K562 (cell line): ENCODE results near the gene TBC1D16. TPM values are rescaled to one million over a fixed set of nuclear protein-coding genes. Genes with fewer than 3 reads are reported as not detected.
A peak's percentile ranks its signal among the peaks of the same experiment; 100 is the strongest.

Source experiments
- C11orf30 ChIP-seq: fragments of 450-650 bp; IDR thresholded peaks from 2 replicates; pipeline ENCODE4 v1.6.1; 2016; ENCODE audit warnings: low read depth, mild to moderate bottlenecking
- ELF4 ChIP-seq: fragments of 450-650 bp; formaldehyde crosslinking; IDR thresholded peaks from 2 replicates; pipeline ENCODE4 v1.4.0; 2022; ENCODE audit warnings: missing genetic modification characterization
- ESRRA ChIP-seq: fragments of 450-650 bp; IDR thresholded peaks from 2 replicates; pipeline ENCODE4 v1.6.1; 2014; ENCODE audit warnings: low read depth, mild to moderate bottlenecking, moderate library complexity, borderline replicate concordance
- HNRNPL ChIP-seq: fragments of 200-400 bp; formaldehyde crosslinking; IDR thresholded peaks from 2 replicates; pipeline ENCODE4 v1.6.1; 2017; ENCODE audit warnings: low read depth, mild to moderate bottlenecking, low read length
- IRF1 ChIP-seq: sonication (generic); formaldehyde crosslinking; IDR thresholded peaks from 2 replicates; pipeline ENCODE4 v1.8.0; 2022; ENCODE audit warnings: missing genetic modification reagents, mild to moderate bottlenecking, borderline replicate concordance
- JUN ChIP-seq, 2 experiments: sonication (generic) in 1 of 2; formaldehyde crosslinking in 1 of 2; IDR thresholded peaks; 2 replicates each; pipeline versions ENCODE4 v1.6.1 to v1.8.0; 2012 to 2022; ENCODE audit warnings: borderline replicate concordance in 2 of 2, mild to moderate bottlenecking in 2 of 2, improper control_type of control experiment in 1 of 2, low read depth in 1 of 2, low read length in 1 of 2, missing genetic modification reagents in 1 of 2
- JUND ChIP-seq, 2 experiments: IDR thresholded peaks; 2 replicates in 1 of 2; 3 replicates in 1 of 2; pipeline ENCODE4 v1.6.1; 2011; ENCODE audit warnings: borderline replicate concordance in 2 of 2, low read depth in 2 of 2, low read length in 2 of 2, improper control_type of control experiment in 1 of 2, missing biosample characterization in 1 of 2, missing genetic modification characterization in 1 of 2, missing genetic modification reagents in 1 of 2
- L3MBTL2 ChIP-seq: fragments of 450-650 bp; IDR thresholded peaks from 2 replicates; pipeline ENCODE4 v1.6.1; 2016; ENCODE audit warnings: mild to moderate bottlenecking, moderate library complexity
- MGA ChIP-seq: fragments of 450-650 bp; IDR thresholded peaks from 2 replicates; pipeline ENCODE4 v1.6.1; 2016; ENCODE audit warnings: mild to moderate bottlenecking, moderate library complexity
- NR2C2 ChIP-seq, 2 experiments: fragments of 200-800 bp in 1 of 2; sonication (Bioruptor generic) in 1 of 2; sonication (generic) in 1 of 2; formaldehyde crosslinking in 1 of 2; IDR thresholded peaks; 2 replicates each; pipeline versions ENCODE4 v1.6.1 to v1.8.0; 2016 to 2022; ENCODE audit warnings: mild to moderate bottlenecking in 1 of 2, missing compliant biosample characterization in 1 of 2, missing genetic modification characterization in 1 of 2, missing genetic modification reagents in 1 of 2
- POLR2G ChIP-seq: fragments of 200-400 bp; formaldehyde crosslinking; IDR thresholded peaks from 2 replicates; pipeline ENCODE4 v1.6.1; 2017; ENCODE audit warnings: low read depth, mild to moderate bottlenecking, antibody characterized with exemption, low read length, moderate library complexity
- TARDBP ChIP-seq: fragments of 450-650 bp; IDR thresholded peaks from 2 replicates; pipeline ENCODE4 v1.6.1; 2016
- polyA plus RNA-seq, 8 experiments: library from polyadenylated mRNA; depleted of rRNA in 4 of 8; stranded (reverse) in 5 of 8; unstranded in 3 of 8; fragments of >200 nt; fragmentation: Nextera tagmentation in 2 of 8; fragmentation: Illumina TruSeq in 1 of 8; extraction: Ambion mirVana in 2 of 8; extraction: Trizol in 1 of 8; gene quantifications; 2 replicates each; pipeline versions ENCODE4 v1.2.1 to v1.2.3, GENCODE V29; 2011 to 2014; ENCODE audit warnings: inconsistent platforms in 1 of 8, missing spikeins in 1 of 8
- total RNA-seq, 7 experiments: library from RNA; depleted of rRNA in 6 of 7; stranded (reverse); fragments of >200 nt in 6 of 7; fragmentation: Illumina TruSeq in 2 of 7; extraction: Trizol in 2 of 7; gene quantifications; 2 replicates each; pipeline versions ENCODE4 v1.2.1 to v1.2.3, GENCODE V29; 2011 to 2021; ENCODE audit warnings: low replicate concordance in 1 of 7

Gene TBC1D16
- total and polyA plus RNA-seq, 9 of the 15 experiments (the other 6 are each of a cell fraction or from before 2014, with no cell fraction given): 0.01 to 0.20 (median 0.03) TPM; not detected in 1

DNA sequence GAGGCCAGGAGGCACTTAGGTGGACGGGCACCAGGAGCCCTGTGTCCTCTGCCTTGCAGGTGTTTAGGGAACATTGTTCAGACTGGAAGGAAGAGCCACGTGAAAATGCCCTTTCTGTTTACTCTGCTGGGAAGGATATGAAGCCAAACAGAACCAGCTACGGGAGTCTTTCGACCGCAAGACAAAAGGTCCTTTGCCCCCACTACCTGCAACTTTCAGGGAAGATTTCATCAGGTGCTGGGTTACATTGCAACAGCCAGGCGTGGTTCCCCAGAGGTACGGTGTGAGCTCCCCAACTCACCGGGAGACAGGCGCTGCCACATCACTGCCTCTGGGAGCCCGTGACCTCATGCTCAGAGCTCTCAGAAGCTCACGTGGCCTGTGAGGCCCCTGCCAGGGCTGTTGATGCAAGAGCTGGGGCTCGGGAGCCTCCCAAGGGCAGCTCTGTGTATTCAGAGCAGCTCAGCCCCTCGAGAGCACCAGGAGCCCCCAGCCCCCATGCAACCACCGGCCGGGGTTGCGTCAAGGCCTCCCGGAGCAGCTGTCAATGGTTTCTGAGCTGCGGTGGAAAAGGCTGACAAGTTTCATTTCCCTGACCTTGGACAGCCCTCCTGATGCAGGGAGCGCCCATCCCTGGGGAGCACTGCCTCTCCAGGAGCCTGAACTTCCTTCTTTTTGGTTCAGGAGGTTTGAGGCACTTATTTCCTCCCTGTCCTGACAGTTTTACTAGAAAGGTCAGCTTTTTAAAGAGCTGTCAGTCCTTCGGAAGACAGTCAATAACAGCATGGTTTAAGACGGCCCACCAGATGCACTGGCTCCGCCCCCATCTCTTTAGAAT, 42.1 kb downstream of the TBC1D16 start (continued):
- TF ChIP-seq JUND (IDR thresholded peaks at IDR 0.05; ENCODE audit: borderline replicate concordance, low read depth, low read length) (peak; percentile 34; the same call in 1 of the 2 replicates), JUND (tag; IDR thresholded peaks at IDR 0.05; ENCODE audit: borderline replicate concordance, low read depth, low read length) (0 out of 3 replicates have a peak, but pooled peaks have one; percentile 20), L3MBTL2 (peak; percentile 89), MGA (peak; percentile 81), C11orf30 (no peak), HNRNPL (no peak), POLR2G (peak; percentile 59), JUN (IDR thresholded peaks at IDR 0.05; ENCODE audit: borderline replicate concordance, low read depth, low read length) (peak; percentile 36; the same call in 1 of the 2 replicates), JUN (CRISPR knock-in tag; IDR thresholded peaks at IDR 0.05; ENCODE audit: borderline replicate concordance) (no peak), IRF1 (CRISPR knock-in tag) (no peak), TARDBP (no peak), ESRRA (peak; percentile 68; the same call in 1 of the 2 replicates), ELF4 (CRISPR knock-in tag) (no peak), NR2C2 (CRISPR knock-in tag; IDR thresholded peaks at IDR 0.05) (no peak), NR2C2 (tag; IDR thresholded peaks at IDR 0.05) (peak; percentile 68; the same call in 1 of the 2 replicates)
